Activated T-cell treated with anti-CD3 and anti-CD28 coated beads for 4 hours (primary cell): ENCODE measurements around the gene PRR14L.

Source experiments
- DNase-seq: peaks from one replicate; pipeline ENCODE4 v3.0.0-alpha.2; 2020

The PRR14L gene

GRCh38 chr22:31637891-31638618 is 111.9 kb downstream of the PRR14L start:
- DNase-seq = no peak

GRCh38 chr22:31637447-31637890 is 112.5 kb downstream of the PRR14L start:
- DNase-seq = no peak

DNA sequence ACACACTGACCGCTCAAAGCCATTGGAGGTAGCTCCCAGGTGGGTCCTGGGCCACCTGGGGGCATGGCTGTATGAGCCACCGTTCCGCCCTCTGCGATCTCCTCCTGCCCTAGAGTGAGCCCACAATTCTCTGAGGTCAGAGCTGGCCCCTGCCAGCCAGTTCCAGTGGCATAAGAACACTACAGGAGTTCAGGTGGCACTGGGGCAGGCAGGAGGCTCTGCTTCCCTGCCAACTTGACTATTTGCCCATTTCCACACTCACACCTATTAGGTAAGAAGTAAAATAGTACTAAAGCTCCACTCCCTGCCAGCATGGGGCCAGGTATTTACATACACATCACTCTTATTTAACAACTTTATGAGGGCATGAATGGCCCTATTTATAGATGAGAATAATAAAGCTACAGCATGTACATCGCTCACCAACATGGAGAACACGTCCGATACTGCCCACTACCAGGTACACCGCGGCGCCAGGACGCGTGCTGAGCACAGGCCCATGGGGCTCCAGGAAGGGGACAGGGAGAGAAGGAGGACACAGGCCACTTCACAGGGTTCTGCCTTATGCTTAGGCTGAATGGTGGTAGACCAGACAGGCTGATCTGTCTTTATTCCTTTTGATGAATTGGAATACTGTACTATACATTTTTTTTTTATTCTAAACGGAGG is 114.2 kb downstream of the PRR14L start:
- DNase-seq = no peak

DNA sequence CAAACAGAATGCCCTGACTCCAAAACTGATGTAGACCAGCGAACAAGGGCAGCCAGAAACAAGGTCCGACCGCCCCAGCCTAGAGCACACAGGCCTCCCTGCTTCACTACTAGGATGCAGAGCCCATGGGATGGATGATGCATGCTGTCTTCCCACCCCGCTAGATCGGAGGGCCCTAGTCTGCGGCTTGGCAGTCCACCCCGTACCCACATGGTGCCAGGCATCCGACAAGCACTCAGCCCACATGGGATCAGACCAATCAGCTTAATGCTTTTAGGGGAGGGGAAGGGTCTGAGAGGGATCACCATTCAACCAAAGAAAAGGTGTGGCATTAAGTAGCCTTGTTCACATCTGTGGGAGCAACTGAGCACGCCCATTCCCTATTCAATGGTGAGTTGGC is 118.5 kb downstream of the PRR14L start:
- no peak for DNase-seq
